B cell (primary cell): ENCODE data around the gene CTH. TPM values are rescaled to one million over a fixed set of nuclear protein-coding genes. Genes with fewer than 3 reads are reported as not detected.

Experiments used
- ATAC-seq: fragments of 200-7000 bp; cut with Tn5 transposase; one replicate; pipeline ENCODE4 v1.10.0; 2021; ENCODE audit warnings: low read depth, mild to moderate bottlenecking, moderate number of reproducible peaks, moderate library complexity
- CTCF ChIA-PET: fragments of 350-600 bp; sonication (Branson Sonifier 250); formaldehyde crosslinking; loops from one replicate; lab custom pipeline; 2021; ENCODE audit warnings: antibody characterized with exemption, inconsistent platforms; lab: Charles Lee
- POLR2A ChIA-PET: fragments of 350-600 bp; sonication (Branson Sonifier 250); formaldehyde crosslinking; loops from one replicate; lab custom pipeline; 2021; ENCODE audit warnings: antibody characterized with exemption; lab: Charles Lee
- DNase-seq: peaks from one replicate; pipeline ENCODE4 v3.0.0; 2013
- H2AFZ ChIP-seq: 2 replicates; pipeline ENCODE4 v1.6.1; 2012; ENCODE audit warnings: mild to moderate bottlenecking, low read depth, low read length; ENCODE audit not compliant: insufficient read depth, poor library complexity, severe bottlenecking
- H3K27ac ChIP-seq, 2 donors: 1 replicate in 1 of 2; 2 replicates in 1 of 2; pipeline ENCODE4 v1.5.1; 2012 to 2013; ENCODE audit warnings: low read length in 2 of 2, mild to moderate bottlenecking in 2 of 2, moderate library complexity in 1 of 2
- H3K27me3 ChIP-seq, 4 experiments: fragments of 200-600 bp in 1 of 4; sonication (generic) in 1 of 4; replicated peaks in 1 of 4; 1 replicate in 2 of 4; 2 replicates in 2 of 4; pipeline versions ENCODE4 v1.6.1 to v1.7.0; 2013 to 2016; ENCODE audit warnings: low read length in 3 of 4, mild to moderate bottlenecking in 2 of 4, mixed read lengths in 1 of 4, moderate library complexity in 1 of 4; ENCODE audit not compliant: insufficient read depth in 4 of 4, control insufficient read depth in 3 of 4; ENCODE audit errors: control extremely low read depth in 1 of 4
- H3K36me3 ChIP-seq, 2 experiments: replicated peaks in 1 of 2; 1 replicate in 1 of 2; 2 replicates in 1 of 2; pipeline versions ENCODE4 v1.6.1 to v1.7.1; 2013; ENCODE audit warnings: low read length in 1 of 2; ENCODE audit not compliant: insufficient read depth in 2 of 2, control insufficient read depth in 1 of 2; ENCODE audit errors: control extremely low read depth in 1 of 2, extremely low read depth in 1 of 2
- H3K4me1 ChIP-seq, 2 donors: fragments of 200-600 bp in 1 of 2; sonication (generic) in 1 of 2; 1 replicate in 1 of 2; 2 replicates in 1 of 2; pipeline versions ENCODE4 v1.5.1 to v1.6.1; 2013 to 2017; ENCODE audit warnings: low read length in 2 of 2; ENCODE audit not compliant: control insufficient read depth in 2 of 2, insufficient read depth in 2 of 2
- H3K4me2 ChIP-seq: replicated peaks from 2 replicates; pipeline ENCODE3; 2012; ENCODE audit warnings: mild to moderate bottlenecking, low read depth, low read length; ENCODE audit not compliant: poor library complexity, severe bottlenecking
- H3K4me3 ChIP-seq, 5 experiments: fragments of 200-600 bp in 1 of 5; sonication (generic) in 1 of 5; 1 replicate in 3 of 5; 2 replicates in 2 of 5; pipeline versions ENCODE4 v1.5.1 to v1.7.0; 2011 to 2016; ENCODE audit warnings: low read length in 4 of 5, mild to moderate bottlenecking in 4 of 5, low read depth in 2 of 5, control low read depth in 1 of 5, moderate library complexity in 1 of 5; ENCODE audit not compliant: insufficient read depth in 1 of 5; ENCODE audit errors: control extremely low read depth in 1 of 5, extremely low read depth in 1 of 5
- H3K79me2 ChIP-seq: fragments of 200-600 bp; sonication (generic); one replicate; pipeline ENCODE4 v1.6.0; 2016; ENCODE audit warnings: low read length; ENCODE audit not compliant: control insufficient read depth, insufficient read depth
- H3K9ac ChIP-seq: fragments of 200-600 bp; sonication (generic); 2 replicates; pipeline ENCODE4 v1.6.1; 2017; ENCODE audit warnings: mild to moderate bottlenecking, low read length, moderate library complexity
- H3K9me3 ChIP-seq, 3 donors: one replicate each; pipeline versions ENCODE4 v1.6.1 to v1.7.1; 2013; ENCODE audit warnings: low read length in 2 of 3; ENCODE audit not compliant: control insufficient read depth in 2 of 3, insufficient read depth in 1 of 3; ENCODE audit errors: control extremely low read depth in 1 of 3
- H4K20me1 ChIP-seq: 2 replicates; pipeline ENCODE4 v1.6.0; 2012; ENCODE audit warnings: mild to moderate bottlenecking, low read length; ENCODE audit not compliant: insufficient read depth, control insufficient read depth, poor library complexity, severe bottlenecking
- H3K27ac Mint-ChIP-seq: one replicate; pipeline ENCODE4 v1.8.0; 2021; ENCODE audit warnings: mixed read lengths
- H3K27me3 Mint-ChIP-seq: one replicate; pipeline ENCODE4 v1.8.0; 2021; ENCODE audit warnings: mixed read lengths
- H3K4me1 Mint-ChIP-seq: one replicate; pipeline ENCODE4 v1.8.0; 2021; ENCODE audit warnings: mixed read lengths
- H3K4me3 Mint-ChIP-seq: one replicate; pipeline ENCODE4 v1.8.0; 2021; ENCODE audit warnings: mixed read lengths
- H3K9me3 Mint-ChIP-seq: one replicate; pipeline ENCODE4 v1.8.0; 2022; ENCODE audit warnings: mixed read lengths; ENCODE audit not compliant: insufficient read depth
- CTCF ChIP-seq: fragments of 200-600 bp; IDR thresholded peaks from one replicate; pipeline ENCODE4 v1.8.0; 2022; ENCODE audit warnings: antibody characterized with exemption, mild to moderate bottlenecking
- EZH2 ChIP-seq: IDR thresholded peaks from 2 replicates; pipeline ENCODE4 v1.6.1; 2012; ENCODE audit warnings: borderline replicate concordance, low read depth, mild to moderate bottlenecking, moderate library complexity, low read length; ENCODE audit not compliant: insufficient read depth, poor library complexity, severe bottlenecking
- WGBS: methylation state at CpG from one replicate; pipeline ENCODE4 v1.1.5; 2013; ENCODE audit warnings: missing lambda C conversion rate; ENCODE audit not compliant: insufficient coverage; 5-methylcytosine and 5-hydroxymethylcytosine counted together
- intact Hi-C: fragments of 100-400 bp; cut with micrococcal nuclease; formaldehyde crosslinking; loops from one replicate; pipeline ENCODE4 v1.10.0; 2022
- polyA plus RNA-seq: library from polyadenylated mRNA; depleted of rRNA; stranded (reverse); fragments of >200 nt; gene quantifications from 2 replicates; pipeline ENCODE4 v1.2.3, GENCODE V29; 2012
- total RNA-seq, 2 donors: library from RNA; stranded (reverse); fragments of 120-200 nt in 1 of 2; gene quantifications; 1 replicate in 1 of 2; 2 replicates in 1 of 2; pipeline versions ENCODE4 v1.2.3 to v1.2.4, GENCODE V29; 2013 to 2022

CTH gene
- total and polyA plus RNA-seq, 2 donors (not counting 1 experiment from before 2014, with no cell fraction given): 0.84 to 4.9 TPM

GRCh38 chr1:70431874-70432273, 20.8 kb downstream of the CTH start:
- Mint-ChIP-seq H3K4me1 (no peaks in the 10 kb centered on the region), H3K27me3 (no peaks in the 10 kb centered on the region), H3K27ac (no peak overlapping the region), H3K9me3 (no peaks in the 10 kb centered on the region), H3K4me3 (no peak overlapping the region)
- Histone ChIP-seq H3K36me3 (no peaks in the 10 kb centered on the region), H2AFZ (no peak overlapping the region), H3K4me1 (no peaks in the 10 kb centered on the region), H3K4me3 (no peak overlapping the region), H3K9me3 (no peaks in the 10 kb centered on the region), H3K79me2 (no peaks in the 10 kb centered on the region), H3K4me2 (no peak overlapping the region), H3K27ac (no peak overlapping the region), H3K9ac (no peak overlapping the region), H4K20me1 (no peaks in the 10 kb centered on the region), H3K27me3 (no peaks in the 10 kb centered on the region)
- TF ChIP-seq CTCF: no peak
- TF ChIP-seq EZH2: no peak
- 96% methylated on average over 3 of the region's 3 CpGs for WGBS
- CTCF ChIA-PET: no interaction called here
- ATAC-seq (no peak), DNase-seq (no peak)
- POLR2A ChIA-PET: no interaction called here
- intact Hi-C loops: no loop called here

GRCh38 chr1:70434253-70434859, 23.3 kb downstream of the CTH start:
- Mint-ChIP-seq H3K27ac (no peak overlapping the region), H3K4me1 (no peaks in the 10 kb centered on the region), H3K9me3 (no peaks in the 10 kb centered on the region), H3K4me3 (no peak overlapping the region), H3K27me3 (no peaks in the 10 kb centered on the region)
- no peak for TF ChIP-seq CTCF
- TF ChIP-seq EZH2: no peak
- 100% methylated on average over 1 of the region's 1 CpG for WGBS
- CTCF ChIA-PET: interaction anchor here (0.6 to 0.7 kb wide), 2 partner anchors 15 to 302 kb away, joined by 3 read pairs; no protein-coding TSS in a partner anchor
- no peak overlapping the region for H3K4me3 ChIP-seq
- H3K4me1 ChIP-seq: no peaks in the 10 kb centered on the region
- DNase-seq (no peak), ATAC-seq (no peak)
- H2AFZ ChIP-seq: no peak overlapping the region
- no peak overlapping the region for H3K9ac ChIP-seq
- intact Hi-C loops: no loop called here
- no peaks in the 10 kb centered on the region for H4K20me1 ChIP-seq
- no peaks in the 10 kb centered on the region for H3K27me3 ChIP-seq
- no peak overlapping the region for H3K27ac ChIP-seq
- POLR2A ChIA-PET: no interaction called here
- H3K79me2 ChIP-seq: no peaks in the 10 kb centered on the region
- H3K4me2 ChIP-seq: no peak overlapping the region
- no peaks in the 10 kb centered on the region for H3K36me3 ChIP-seq
- H3K9me3 ChIP-seq: no peaks in the 10 kb centered on the region
